HG03521 (cell line): Measurements from ENCODE around the gene GPC5.
"Not testable (repeated sequence)": the region's sequence is repeated elsewhere in the genome, so short reads cannot be mapped to it uniquely, and the experiment has no call there.

Experiments used
- ATAC-seq: cut with Tn5 transposase; IDR thresholded peaks from one replicate; pipeline ENCODE4 v1.9.1; 2021; ENCODE audit warnings: mild to moderate bottlenecking, moderate library complexity; ENCODE audit not compliant: unreplicated experiment

GPC5 gene

DNA sequence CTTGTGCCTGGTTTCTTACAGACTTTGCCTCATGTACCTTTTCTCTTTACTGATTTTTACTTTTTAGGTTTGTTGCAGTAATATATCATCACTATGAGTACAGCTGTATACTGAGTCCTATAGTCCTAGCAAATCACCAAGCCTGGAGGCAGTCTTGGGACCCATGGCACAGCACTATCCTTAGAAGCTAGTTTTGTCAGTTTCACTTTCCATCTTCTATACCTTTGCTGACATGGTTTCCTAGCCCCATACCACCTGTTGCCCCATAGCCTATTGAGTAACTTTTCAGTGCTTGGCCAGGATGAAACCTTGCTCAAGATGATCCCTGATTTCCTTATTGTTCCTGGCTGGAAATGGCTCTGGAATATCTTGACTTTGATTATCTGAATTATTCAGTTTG, 826.4 kb downstream of the GPC5 start:
- ATAC-seq = no peak

DNA sequence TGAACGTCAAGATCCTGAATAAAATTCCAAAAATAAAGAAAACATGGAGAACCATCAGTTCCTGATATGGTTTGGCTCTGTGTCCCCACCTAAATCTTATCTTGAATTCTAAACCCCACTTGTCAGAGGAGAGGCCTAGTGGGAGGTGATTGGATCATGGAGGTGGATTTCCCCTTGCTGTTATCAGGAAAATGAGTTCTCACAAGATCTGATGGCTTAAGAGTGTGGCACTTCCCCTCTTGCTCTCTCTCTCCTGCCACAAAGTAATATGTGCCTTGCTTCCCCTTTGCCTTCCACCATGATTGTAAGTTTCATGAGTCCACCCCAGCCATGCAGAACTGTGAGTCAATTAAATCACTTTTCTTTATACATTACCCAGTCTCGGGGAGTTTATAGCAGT, 827.4 kb downstream of the GPC5 start:
- no peak for ATAC-seq

DNA sequence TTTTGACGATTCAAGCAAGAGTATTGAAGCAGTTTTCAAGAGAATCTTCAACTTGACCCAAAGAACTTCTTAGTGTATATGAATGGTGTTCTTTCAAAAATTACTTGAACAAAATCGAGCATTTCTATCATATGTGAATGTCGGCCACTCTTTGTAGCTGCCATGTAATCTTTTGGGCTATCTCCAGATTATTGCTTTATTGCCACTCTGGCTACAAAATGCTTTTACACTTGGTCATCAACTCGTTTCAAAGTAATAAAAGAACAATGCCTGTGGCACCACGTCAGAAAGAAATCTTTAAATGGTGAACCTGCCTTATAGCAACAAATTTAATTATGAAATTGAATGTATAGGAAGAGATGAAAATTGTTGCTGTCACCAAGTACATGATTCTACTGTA, 834.5 kb downstream of the GPC5 start:
- no peak for ATAC-seq

DNA sequence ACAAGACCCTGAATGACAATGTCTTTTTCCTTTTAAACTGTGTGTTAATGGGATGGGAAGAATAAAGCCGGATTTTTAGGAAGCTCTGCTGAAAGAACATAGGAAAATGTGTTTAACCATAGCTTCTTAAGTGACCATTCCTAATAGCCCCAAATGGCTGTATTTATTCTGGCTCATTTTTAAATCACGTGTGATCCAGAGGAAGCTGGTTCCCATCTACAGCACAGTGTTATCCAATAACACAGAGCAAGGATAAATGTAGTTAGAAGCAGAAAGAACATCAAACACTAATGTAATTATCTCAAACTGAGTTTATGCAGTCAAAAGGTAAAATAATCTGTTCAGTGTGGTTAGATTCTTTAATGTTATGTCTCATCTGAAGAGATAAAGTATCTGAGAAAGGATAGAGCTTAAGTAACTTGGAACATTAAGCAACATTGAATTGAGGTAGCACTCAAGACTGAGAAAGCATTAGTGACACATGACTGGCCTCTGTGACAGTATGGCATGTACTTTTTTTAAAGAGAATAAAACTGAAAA, 853.3 kb downstream of the GPC5 start:
- ATAC-seq = no peak

DNA sequence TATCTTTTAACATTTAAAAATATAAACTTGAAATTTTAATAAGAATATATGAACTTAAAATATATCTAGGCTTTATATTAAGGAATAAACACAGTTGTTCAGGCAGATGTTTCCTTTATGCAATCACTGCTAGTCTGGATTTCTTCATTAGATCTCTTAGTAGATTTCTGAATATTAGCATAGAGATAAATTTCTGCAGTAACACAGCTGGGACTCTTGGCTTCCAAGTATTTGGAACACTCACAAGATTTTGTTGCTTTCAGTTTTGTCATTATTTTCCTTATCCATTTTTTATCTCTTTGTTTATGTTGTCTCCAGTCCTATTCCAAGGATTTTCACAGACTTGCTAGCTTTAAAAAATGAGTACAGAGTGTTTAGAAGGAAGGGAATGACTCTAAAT, 857.1 kb downstream of the GPC5 start:
- no peak for ATAC-seq

DNA sequence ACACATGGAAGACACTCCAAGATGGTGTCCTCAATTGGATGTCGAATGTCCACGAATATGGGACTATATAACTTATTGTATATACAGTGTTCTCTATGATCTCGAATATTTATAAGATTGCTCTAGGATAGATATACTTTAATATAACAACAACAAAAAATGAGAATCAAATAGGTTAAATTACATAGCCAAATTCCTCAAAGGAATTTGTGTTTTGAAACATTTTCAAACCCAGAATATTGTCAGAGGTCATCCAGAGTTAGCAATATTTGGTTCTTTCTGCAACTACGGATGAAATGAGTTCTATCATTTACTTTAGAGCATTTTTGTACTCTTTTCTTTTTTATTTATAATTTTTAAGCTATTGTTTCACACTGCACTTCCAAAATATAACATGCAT, 857.8 kb downstream of the GPC5 start:
- ATAC-seq = no peak

- no peak for ATAC-seq
Observed at GRCh38 chr13:92259046-92259445, 860.6 kb downstream of the GPC5 start.

GRCh38 chr13:92259523-92259922, 861.1 kb downstream of the GPC5 start:
- no peak for ATAC-seq

DNA sequence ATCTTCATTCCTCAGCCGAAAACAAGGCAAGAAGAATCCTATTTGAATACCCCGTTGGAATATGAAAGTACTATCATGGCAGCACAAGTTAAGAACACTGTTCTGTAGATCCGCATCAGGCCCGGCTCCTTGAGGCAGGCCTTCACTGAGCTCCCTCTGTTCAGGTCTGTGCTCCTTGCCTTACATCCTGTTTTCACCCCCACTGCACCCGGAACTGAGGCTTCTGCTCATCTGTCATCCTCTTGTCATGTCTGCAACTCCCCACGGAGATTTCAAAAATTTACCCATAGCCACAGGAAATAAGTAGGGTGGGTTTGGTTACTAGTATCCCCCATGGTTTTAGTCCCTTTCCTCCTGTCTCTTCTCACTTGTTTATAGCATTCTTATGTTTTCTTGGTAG, 861.9 kb downstream of the GPC5 start:
- ATAC-seq = no peak

- ATAC-seq = no peak
Observed at GRCh38 chr13:92262100-92262788, 863.8 kb downstream of the GPC5 start.

- ATAC-seq = no peak
Observed at GRCh38 chr13:92265408-92265807, 867.0 kb downstream of the GPC5 start.

DNA sequence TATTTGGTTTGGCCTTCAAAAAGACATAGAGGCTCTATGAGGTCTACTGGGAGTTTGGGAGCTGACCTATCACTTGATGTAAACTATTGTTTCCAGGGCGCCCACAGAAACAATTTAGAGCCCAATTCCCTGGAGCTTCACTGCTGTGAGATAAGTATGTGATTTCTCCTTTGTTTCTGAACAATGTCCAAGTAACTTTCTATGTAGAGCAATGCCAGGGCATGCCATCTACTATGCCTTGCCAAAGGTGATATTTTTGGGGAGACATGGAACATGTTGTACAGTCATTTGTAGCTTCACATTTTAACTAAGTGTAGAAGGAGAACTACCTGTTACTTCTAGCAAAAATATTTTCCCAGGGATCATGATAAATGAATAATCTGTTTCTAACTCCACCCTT, 872.6 kb downstream of the GPC5 start:
- no peak for ATAC-seq

- ATAC-seq = no peak
Observed at GRCh38 chr13:92272177-92272576, 873.8 kb downstream of the GPC5 start.

DNA sequence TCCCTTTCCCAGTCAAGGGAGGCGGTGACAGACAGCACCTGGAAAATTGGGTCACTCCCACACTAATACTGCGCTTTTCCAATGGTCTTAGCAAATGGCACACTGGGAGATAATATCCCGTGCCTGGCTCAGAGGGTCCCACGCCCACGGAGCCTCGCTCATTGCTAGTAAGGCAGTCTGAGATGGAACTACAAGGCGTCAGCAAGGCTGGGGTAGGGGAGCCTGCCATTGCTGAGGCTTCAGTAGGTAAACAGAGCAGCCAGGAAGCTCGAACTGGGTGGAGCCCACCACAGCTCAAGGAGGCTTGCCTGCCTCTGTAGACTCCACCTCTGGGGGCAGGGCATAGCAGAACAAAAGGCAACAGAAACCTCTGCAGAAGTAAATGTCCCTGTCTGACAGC, 882.6 kb downstream of the GPC5 start:
- ATAC-seq = not testable (repeated sequence)

DNA sequence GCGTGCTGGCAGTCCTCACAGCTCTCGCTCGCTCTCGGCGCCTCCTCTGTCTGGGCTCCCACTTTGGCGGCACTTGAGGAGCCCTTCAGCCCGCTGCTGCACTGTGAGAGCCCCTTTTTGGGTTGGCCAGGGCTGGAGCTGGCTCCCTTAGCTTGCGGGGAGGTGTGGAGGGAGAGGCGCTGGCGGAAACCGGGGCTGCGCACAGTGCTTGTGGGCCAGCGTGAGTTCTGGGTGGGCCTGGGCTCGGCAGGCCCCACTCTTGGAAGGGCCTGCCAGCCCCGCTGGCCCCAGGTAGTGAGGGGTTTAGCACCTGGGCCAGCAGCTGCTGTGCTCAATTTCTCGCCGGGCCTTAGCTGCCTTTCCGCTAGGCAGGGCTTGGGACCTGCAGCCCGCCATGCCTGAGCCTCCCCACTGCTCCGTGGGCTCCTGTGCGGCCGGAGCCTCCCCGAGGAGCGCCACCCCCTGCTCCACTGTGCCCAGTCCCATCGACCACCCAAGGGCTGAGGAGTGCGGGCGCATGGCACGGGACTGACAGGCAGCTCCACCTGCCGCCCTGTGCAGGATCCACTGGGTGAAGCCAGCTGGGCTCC, 892.4 kb downstream of the GPC5 start:
- not testable (repeated sequence) for ATAC-seq

GRCh38 chr13:92294533-92294932, 896.1 kb downstream of the GPC5 start:
- ATAC-seq = not testable (repeated sequence)

GRCh38 chr13:92296154-92296671, 897.8 kb downstream of the GPC5 start:
- not testable (repeated sequence) for ATAC-seq

DNA sequence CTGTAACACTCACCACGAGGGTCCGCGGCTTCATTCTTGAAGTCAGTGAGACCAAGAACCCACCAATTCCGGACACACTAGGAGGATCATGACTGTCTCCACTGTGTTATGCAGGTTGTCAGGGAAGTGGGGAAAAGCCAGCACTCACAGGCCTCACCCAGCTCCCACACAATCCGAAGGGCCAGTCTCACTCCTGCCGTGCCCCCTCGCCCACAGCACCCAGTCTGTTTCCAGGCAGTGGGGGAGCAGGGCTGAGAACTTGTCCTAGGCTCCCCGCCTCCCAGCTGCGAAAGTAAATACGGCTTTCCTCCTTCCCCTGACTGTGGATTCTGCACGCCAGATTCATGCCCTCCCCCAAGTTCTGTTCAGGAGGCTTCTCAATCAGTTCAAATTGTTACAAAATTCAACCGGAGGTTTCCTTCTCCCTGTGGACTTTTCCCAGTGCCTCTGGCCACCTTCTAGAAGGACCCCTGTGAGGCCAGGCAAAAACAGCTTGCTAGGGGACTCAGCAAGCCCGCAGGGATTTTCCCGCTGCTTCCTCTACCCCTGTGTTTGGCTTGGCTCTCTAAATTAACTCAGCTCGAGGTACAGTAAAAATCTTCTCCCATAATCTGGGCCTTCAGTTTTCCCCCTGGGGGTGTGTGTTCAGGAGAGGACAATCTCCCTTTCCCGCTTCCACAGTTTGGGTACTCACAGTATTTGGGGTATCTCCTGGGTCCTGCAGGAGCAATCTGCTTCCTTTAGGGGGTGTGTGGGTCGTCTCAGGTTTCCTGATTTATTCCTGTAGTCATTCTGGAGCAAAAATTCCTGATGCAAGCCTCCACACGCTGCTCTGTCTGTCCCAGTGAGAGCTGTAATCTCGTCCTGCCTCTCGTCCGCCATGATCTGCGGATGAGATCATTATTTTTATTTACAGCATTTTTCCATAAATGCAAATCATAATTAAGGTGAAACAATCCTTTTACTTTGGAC, 899.8 kb downstream of the GPC5 start:
- no peak for ATAC-seq

DNA sequence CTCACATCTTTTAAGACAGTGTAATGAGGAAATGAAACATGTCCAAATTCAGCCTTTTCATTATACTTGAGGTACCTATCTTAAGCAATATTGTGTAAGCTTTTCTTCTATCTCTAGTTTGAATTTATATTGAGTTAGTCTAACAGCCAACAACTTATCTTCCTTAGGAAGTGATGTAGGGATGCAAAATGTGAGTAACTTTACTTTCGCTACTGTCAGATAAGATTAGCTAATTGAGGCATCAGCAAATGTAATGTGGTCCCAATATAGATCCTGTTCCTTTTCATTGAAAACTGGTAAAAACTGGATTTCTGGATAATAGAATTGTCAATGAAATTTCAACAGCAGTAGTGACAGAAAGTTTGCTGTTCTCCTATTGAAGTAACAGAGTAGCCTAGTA, 902.2 kb downstream of the GPC5 start:
- ATAC-seq = no peak

DNA sequence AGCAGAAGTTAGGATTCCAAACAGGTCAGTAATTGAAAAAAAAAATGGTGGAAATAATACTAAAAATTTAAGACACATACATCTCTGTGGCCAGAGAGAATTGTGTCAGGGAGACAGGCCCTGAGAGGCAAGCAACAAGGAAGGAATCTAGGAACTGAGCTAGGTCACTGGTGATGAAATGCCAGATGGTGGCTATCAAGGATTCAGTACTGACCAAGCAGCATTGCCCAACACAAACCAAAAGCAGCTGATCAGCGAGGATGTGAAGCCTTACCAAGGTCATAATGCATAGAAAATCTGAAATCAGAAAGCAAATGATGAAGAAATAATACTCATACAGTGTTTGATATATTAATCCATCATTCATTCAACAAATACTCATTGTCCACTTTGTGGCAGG, 905.0 kb downstream of the GPC5 start:
- no peak for ATAC-seq

- no peak for ATAC-seq
Observed at GRCh38 chr13:92307752-92308151, 909.3 kb downstream of the GPC5 start.
